Right cardiac atrium (tissue), 5 donors: ENCODE results near the gene NPSR1. TPM values are rescaled to one million over a fixed set of nuclear protein-coding genes. Genes with fewer than 3 reads are reported as not detected.
"Not testable (repeated sequence)": the region's sequence is repeated elsewhere in the genome, so short reads cannot be mapped to it uniquely, and the experiment has no call there.

Source experiments
- ATAC-seq, 2 donors: fragments of 200-7000 bp; cut with Tn5 transposase; one replicate each; pipeline versions ENCODE4 v1.8.0 to v1.9.1; 2020; ENCODE audit warnings: moderate library complexity in 2 of 2, mild to moderate bottlenecking in 1 of 2
- DNase-seq, 3 donors: peaks; one replicate each; pipeline ENCODE4 v3.0.0-alpha.2; 2020
- H3K27ac ChIP-seq: one replicate; pipeline ENCODE4 v1.5.1; 2013; ENCODE audit warnings: mild to moderate bottlenecking, low read length, control low read depth, moderate library complexity
- H3K27me3 ChIP-seq: one replicate; pipeline ENCODE4 v1.6.1; 2013; ENCODE audit not compliant: control insufficient read depth, insufficient read depth
- H3K4me1 ChIP-seq: one replicate; pipeline ENCODE4 v1.6.1; 2013; ENCODE audit warnings: low read length; ENCODE audit not compliant: control insufficient read depth, insufficient read depth
- H3K4me3 ChIP-seq: one replicate; pipeline ENCODE4 v1.5.1; 2013; ENCODE audit warnings: low read length, control low read depth
- H3K9me3 ChIP-seq: one replicate; pipeline ENCODE4 v1.6.1; 2013; ENCODE audit warnings: low read length; ENCODE audit not compliant: control insufficient read depth
- WGBS: extraction: QIAGEN DNeasy Blood & Tissue Kit; methylation state at CpG from one replicate; pipeline ENCODE4 v1.1.7; 2013; 5-methylcytosine and 5-hydroxymethylcytosine counted together
- intact Hi-C, 4 donors: fragments of 100-400 bp; cut with DNase I; formaldehyde crosslinking; loops; one replicate each; pipeline versions ENCODE4 v1.11.0 to v1.14.0; 2022 to 2023
- long read RNA-seq, 4 donors: library from polyadenylated mRNA; unstranded; transcript quantifications; one replicate each; pipeline ENCODE4 v2.0.0, GENCODE V29; 2020 to 2021
- polyA plus RNA-seq: library from polyadenylated mRNA; stranded (reverse); fragments of 200-250 nt; gene quantifications from one replicate; pipeline ENCODE4 v1.2.3, GENCODE V29; 2013
- total RNA-seq, 4 donors: library from RNA; stranded (reverse); fragmentation: NEBNext Ultra II Directional; extraction: Animal tissue kit (Norgen Biotek cat#: 25700); gene quantifications; one replicate each; pipeline ENCODE4 v1.2.1, GENCODE V29; 2021
- donor health status: healthy with polysubstance abuse.
- donor health status: DM: no; HTN: yes; CAD: no.
- donor health status: DM: no; HTN: no; CAD: no.
- donor health status: DM: no; HTN: yes; CAD: no; lungs with severe emphysema.
- donor health status: DM: yes; HTN: yes; CAD: no.

The NPSR1 gene
- total RNA-seq (not detected), polyA plus RNA-seq (not detected)
- long read RNA-seq, donor 1 = 0 reads
- long read RNA-seq, donor 2 = 0 reads
- long read RNA-seq, donor 3 = 0 reads
- long read RNA-seq, donor 4 = 0 reads

- ATAC-seq (peak in 1 of 2 donors; percentile 33), DNase-seq (no peak)
- Histone ChIP-seq H3K4me3 (no peak within 1 kb of the TSS), H3K4me1 (no peaks in the 10 kb centered on the region), H3K27ac (no peak within 1 kb of the TSS), H3K27me3 (no peaks in the 10 kb centered on the region), H3K9me3 (no peaks in the 10 kb centered on the region)
- intact Hi-C loops = no loop called here
- 75% methylated on average over 8 of the region's 8 CpGs for WGBS
These were observed at the start of gene NPSR1 for GRCh38 chr7:34657632-34658268. Gene NPSR1 (plus strand): TSS chr7:34658218. CDS start chr7:34658413, 195 bp downstream.

GRCh38 chr7:34612661-34613060 lies 45.4 kb upstream of the NPSR1 start:
- H3K27me3 ChIP-seq = no peaks in the 10 kb centered on the region
- no peak overlapping the region for H3K4me3 ChIP-seq
- H3K4me1 ChIP-seq = no peaks in the 10 kb centered on the region
- H3K27ac ChIP-seq = no peak overlapping the region
- peak; percentile 46 to 68 for ATAC-seq
- WGBS = 31% methylated on average over 2 of the region's 2 CpGs
- no peaks in the 10 kb centered on the region for H3K9me3 ChIP-seq
- intact Hi-C loops = no loop called here
- no peak for DNase-seq

DNA sequence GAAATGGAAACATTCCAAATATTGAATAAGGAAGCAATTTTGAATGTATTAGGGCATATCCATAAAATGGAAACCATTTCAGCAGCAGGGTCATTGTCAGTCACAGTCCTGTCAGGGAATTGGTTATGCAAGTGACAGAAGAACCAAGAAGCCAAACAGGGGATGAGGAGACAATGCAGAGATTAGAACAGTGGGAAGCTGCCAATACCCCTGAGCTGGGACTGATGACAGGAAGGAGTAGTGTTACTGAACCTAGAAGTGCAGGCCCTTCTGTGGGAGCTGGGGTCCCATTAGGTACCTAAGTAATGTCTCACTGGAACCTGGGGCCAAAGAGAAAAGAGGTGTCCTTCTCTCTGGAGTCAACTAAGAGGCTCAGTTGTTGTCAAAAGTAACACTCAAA lies 37.6 kb upstream of the NPSR1 start:
- intact Hi-C loops = no loop called here
- H3K27me3 ChIP-seq = no peaks in the 10 kb centered on the region
- H3K9me3 ChIP-seq = no peaks in the 10 kb centered on the region
- ATAC-seq (peak in 1 of 2 donors; percentile 48), DNase-seq (no peak)
- H3K4me3 ChIP-seq = no peak overlapping the region
- no peaks in the 10 kb centered on the region for H3K4me1 ChIP-seq
- H3K27ac ChIP-seq = no peak overlapping the region

DNA sequence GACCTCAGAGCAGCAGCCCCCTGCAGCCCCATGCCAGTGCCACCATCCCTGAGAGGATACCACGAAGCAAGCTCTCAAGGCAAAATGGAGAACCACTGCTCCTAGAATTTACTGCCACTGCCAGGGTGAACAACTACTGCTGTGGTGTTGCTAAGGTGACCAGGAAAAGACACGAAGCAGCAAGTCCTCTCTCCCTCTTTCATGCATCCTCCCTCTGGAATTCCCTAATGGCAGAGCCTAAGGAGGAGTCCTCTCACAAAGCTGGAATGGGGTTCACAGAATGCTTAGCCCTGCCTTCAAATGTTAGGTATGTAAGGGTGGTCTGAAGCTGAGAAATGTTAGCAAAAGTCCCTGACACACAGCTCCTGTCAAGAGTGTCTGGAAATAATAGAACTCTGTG lies 35.8 kb upstream of the NPSR1 start:
- H3K27me3 ChIP-seq = no peaks in the 10 kb centered on the region
- H3K4me1 ChIP-seq = no peaks in the 10 kb centered on the region
- no peaks in the 10 kb centered on the region for H3K9me3 ChIP-seq
- DNase-seq (no peak), ATAC-seq (no peak)
- no peak overlapping the region for H3K27ac ChIP-seq
- no peak overlapping the region for H3K4me3 ChIP-seq
- intact Hi-C loops = no loop called here
- WGBS = 32% methylated on average over 2 of the region's 2 CpGs

GRCh38 chr7:34622771-34623250 lies 35.2 kb upstream of the NPSR1 start:
- DNase-seq = no peak
- Histone ChIP-seq H3K4me1 (no peaks in the 10 kb centered on the region), H3K27me3 (no peaks in the 10 kb centered on the region), H3K9me3 (no peaks in the 10 kb centered on the region), H3K4me3 (no peak overlapping the region), H3K27ac (no peak overlapping the region)
- intact Hi-C loops = no loop called here
- 72% methylated on average over 4 of the region's 4 CpGs for WGBS
- ATAC-seq = no peak

GRCh38 chr7:34628618-34629017 lies 29.4 kb upstream of the NPSR1 start:
- H3K4me1 ChIP-seq, ATAC-seq, H3K9me3 ChIP-seq, H3K27ac ChIP-seq, H3K27me3 ChIP-seq, H3K4me3 ChIP-seq, intact Hi-C loops, DNase-seq: not testable (repeated sequence)
- 71% methylated on average over 4 of the region's 4 CpGs for WGBS

GRCh38 chr7:34652809-34653208 lies 5.2 kb upstream of the NPSR1 start:
- no peak overlapping the region for H3K27ac ChIP-seq

DNA sequence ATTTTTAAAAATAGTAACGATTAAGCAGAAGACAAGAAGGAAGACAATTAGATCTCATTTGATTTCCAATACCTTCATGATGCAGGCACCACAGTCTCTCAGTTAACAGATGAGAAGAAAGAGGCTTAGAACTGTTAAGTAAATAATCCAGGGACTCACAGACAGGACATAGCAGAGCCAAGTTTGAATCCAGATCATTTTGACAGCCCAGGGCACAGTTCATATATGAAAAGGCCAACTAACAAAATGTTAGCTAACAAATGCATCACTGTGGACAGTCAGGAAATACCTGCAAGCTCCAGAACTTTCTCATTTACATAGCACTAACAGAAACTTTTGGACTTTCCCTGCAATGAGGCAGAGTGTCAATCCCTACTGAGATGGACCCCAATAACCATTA lies 4.2 kb upstream of the NPSR1 start:
- DNase-seq = no peak
- ATAC-seq = no peak
- no peak overlapping the region for H3K4me3 ChIP-seq
- no peaks in the 10 kb centered on the region for H3K9me3 ChIP-seq
- no peak overlapping the region for H3K27ac ChIP-seq
- intact Hi-C loops = no loop called here
- no peaks in the 10 kb centered on the region for H3K4me1 ChIP-seq
- no peaks in the 10 kb centered on the region for H3K27me3 ChIP-seq
- 90% methylated on average over 1 of the region's 1 CpG for WGBS

More at GRCh38 chr7:34652809-34653208, 5.2 kb upstream of the NPSR1 start:
- intact Hi-C loops = no loop called here
- no peak for ATAC-seq
- Histone ChIP-seq H3K9me3 (no peaks in the 10 kb centered on the region), H3K4me1 (no peaks in the 10 kb centered on the region), H3K4me3 (no peak overlapping the region), H3K27me3 (no peaks in the 10 kb centered on the region)
- WGBS = 75% methylated on average over 4 of the region's 4 CpGs
- DNase-seq = no peak

DNA sequence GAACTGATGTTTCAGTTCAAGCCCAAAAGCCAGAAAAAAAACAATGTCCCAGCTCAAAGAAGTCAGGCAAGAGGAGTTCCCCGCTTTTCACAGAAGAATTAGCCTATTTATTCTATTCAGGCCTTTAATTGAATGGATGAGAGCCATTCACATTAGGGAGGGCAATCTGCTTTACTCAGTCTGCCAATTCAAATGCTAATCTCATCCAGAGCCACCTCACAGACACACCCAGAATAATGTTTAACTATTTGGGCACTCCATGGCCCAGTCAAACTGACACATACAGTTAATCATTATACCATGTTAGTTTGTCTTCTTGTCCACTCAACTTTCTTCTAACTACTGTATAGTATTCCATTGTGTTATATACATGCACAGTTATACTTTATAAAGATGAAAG lies 2.6 kb upstream of the NPSR1 start:
- DNase-seq = no peak
- WGBS = 89% methylated on average over 1 of the region's 1 CpG
- Histone ChIP-seq H3K27ac (no peak overlapping the region), H3K9me3 (no peaks in the 10 kb centered on the region), H3K4me3 (no peak overlapping the region), H3K4me1 (no peaks in the 10 kb centered on the region), H3K27me3 (no peaks in the 10 kb centered on the region)
- no peak for ATAC-seq
- intact Hi-C loops = no loop called here

DNA sequence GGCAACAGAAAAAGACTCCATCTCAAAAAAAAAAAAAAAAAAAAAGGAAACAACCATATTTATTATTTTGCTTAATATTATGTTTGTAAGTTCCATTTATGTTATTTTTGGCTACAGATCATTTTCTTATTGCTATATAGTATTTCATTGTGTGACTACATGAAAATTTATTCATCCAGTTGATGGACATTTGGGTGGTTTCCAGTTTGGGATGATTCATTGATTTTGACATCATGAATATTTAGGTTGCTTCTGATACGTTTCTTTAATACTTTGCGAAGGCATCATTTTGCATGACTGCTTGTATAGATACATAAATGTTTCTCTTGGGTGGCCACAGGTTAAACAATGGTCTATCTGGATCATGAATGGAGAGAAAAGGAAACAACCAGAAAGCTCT lies 2.0 kb upstream of the NPSR1 start:
- Histone ChIP-seq H3K27ac (no peak overlapping the region), H3K4me3 (no peak overlapping the region), H3K4me1 (no peaks in the 10 kb centered on the region), H3K9me3 (no peaks in the 10 kb centered on the region), H3K27me3 (no peaks in the 10 kb centered on the region)
- ATAC-seq (no peak), DNase-seq (no peak)
- WGBS = 81% methylated on average over 2 of the region's 2 CpGs
- intact Hi-C loops = no loop called here

- DNase-seq = no peak
- intact Hi-C loops = no loop called here
- Histone ChIP-seq H3K4me3 (no peak overlapping the region), H3K27me3 (no peaks in the 10 kb centered on the region), H3K9me3 (no peaks in the 10 kb centered on the region), H3K27ac (no peak overlapping the region), H3K4me1 (no peaks in the 10 kb centered on the region)
- no peak for ATAC-seq
- WGBS = 17% methylated on average over 3 of the region's 3 CpGs
These were observed 1.6 kb downstream of the NPSR1 start for GRCh38 chr7:34659472-34660075.
